Stimulated activated CD8-positive, alpha-beta memory T cell treated with anti-CD3 and anti-CD28 coated beads, Interleukin-7, amount 100 ng/mL, for 48 hours (primary cell): ENCODE data around the gene MICAL1.

Source experiments
- DNase-seq, 2 donors: peaks; one replicate each; pipeline ENCODE4 v3.0.0-alpha.2; 2020; ENCODE audit warnings: low read depth in 1 of 2; ENCODE audit errors: extremely low read depth in 1 of 2

The MICAL1 gene

DNA sequence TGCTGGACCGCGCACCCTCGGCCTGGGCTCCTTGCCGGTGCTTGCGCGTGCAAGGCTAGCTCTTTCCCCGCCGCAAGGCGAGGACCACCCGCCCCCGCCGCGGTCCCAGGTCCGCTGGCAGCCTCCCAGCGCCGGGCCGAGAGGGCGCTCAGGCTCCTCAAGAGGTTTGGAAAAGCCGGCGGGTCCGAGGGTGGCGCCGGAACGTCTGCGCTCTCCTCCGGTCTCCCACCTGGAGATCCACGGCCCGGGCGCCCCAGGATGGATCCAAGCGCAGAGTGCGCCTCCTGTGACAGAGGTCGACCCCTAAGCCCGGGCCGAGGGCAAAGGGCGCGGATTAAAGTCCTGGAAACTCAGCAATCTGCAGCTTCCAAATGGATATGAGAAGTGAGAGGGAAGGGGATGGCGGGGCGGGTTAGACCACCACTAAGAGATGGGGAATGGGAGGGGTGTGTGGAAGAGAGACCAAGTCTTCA lies 575 bp upstream of the MICAL1 start:
- DNase-seq, result no peak

DNA sequence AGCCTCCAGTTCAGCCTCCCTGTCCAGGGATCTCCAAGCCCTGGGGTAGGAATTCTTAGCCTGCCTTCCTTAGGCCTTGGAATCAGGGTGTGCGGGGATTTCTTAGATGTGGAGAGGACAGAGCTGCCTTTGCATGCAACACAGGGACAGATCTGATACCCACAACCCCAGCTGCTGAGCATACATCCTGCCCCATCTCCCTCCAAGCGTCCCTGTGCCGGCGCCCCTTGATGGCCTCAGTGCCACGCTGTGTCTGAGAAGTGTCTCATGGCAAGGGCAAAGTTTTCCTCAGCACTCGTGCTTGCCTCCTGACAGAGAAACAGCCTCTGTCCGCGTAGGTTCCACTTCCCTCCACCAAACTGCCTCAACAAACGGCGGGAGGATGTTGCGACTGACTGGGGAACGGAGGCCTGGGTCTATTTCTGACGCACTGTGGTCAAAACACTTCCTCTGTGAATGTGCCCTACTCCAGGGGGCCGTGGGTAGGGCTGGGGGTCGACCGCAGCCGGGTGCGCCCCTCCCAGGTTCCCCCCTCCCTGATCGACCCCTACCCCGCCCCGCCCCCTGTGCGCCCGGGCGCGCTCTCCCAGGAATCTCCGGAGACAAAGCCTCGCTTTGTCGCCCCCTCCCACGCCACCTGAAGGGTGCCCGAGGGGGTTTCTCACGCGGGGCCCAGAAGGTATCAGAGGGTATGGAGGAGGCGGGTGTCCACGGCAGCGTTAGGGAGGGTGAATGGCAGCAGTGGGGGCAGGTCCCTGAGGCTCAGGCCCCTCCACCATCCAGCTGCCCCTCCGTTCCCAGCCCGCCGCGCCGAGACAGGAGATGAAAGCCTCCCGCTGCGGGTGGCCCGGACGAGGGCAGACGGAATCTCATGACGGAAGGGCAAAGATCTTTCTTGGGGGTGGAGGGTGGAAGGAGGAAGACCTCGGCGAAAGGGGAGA lies 806 bp downstream of the MICAL1 start:
- DNase-seq, result peak in 1 of 2 donors; percentile 48

DNA sequence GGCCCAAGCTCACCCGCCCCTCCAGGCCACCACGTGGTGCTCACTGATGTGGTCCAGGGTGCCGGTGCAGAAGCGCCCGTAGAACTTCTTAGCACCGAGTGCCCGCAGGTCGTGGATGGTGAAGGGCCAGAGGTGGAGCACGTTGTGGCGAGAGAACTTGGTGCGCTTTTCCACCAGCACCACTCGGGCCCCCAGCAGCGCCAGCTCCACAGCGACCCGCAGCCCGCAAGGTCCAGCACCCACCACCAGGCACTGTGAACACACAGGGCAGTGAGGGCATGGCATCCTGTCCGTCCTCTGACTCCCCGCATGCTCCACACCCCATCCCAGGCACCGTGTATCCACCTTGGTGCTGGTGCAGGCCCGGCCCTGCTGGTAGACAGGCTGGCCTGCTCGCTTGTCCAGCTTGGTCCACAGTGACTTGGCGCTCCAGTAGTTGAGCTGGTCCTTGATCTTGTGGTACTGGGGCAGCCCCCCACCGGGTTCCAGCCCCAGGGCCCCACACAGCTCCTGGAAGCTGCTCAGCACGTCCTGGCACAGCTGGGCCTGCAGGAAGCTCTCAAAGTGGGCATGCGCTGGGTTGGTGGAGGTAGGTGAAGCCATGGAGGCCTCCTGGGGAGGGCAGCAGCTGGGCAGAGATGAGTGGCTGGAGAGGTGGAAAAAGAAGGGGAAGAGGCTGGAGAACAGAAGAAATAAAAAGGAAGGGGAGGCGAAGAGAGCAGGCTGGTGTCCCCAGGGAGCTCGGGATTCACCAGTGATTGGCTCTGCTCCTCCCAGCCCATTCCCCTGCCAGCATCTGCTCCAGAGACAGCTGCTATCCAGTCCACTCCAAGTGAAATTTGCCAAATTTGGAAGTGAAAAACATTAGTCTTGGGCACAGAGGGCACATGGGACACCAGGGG lies 1.7 kb downstream of the MICAL1 start:
- DNase-seq, result no peak

GRCh38 chr6:109453156-109453555 lies 2.4 kb downstream of the MICAL1 start:
- no peak for DNase-seq

DNA sequence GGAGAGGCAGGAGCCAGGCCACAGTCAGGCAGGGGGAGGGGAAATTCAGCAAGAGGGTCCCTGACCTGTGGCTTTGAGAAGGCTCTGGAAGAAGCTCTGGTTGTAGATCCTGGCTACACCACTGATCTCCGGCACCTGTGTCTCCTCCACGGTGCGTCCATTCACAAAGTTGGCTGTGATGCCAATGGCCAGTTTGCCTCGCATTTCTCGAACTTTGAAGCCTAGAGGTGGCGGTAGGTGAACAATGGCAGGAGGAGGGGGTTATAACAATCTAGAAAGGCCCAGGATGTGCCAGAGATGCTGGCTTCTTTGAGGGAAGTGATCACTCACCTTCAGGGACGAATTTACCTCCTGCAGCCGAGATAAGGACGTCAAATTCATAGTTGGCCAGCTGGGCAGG lies 3.4 kb downstream of the MICAL1 start:
- DNase-seq, result no peak

- DNase-seq, result no peak
These were observed 4.2 kb downstream of the MICAL1 start for GRCh38 chr6:109451376-109451775.

GRCh38 chr6:109450801-109451200 lies 4.8 kb downstream of the MICAL1 start:
- no peak for DNase-seq

DNA sequence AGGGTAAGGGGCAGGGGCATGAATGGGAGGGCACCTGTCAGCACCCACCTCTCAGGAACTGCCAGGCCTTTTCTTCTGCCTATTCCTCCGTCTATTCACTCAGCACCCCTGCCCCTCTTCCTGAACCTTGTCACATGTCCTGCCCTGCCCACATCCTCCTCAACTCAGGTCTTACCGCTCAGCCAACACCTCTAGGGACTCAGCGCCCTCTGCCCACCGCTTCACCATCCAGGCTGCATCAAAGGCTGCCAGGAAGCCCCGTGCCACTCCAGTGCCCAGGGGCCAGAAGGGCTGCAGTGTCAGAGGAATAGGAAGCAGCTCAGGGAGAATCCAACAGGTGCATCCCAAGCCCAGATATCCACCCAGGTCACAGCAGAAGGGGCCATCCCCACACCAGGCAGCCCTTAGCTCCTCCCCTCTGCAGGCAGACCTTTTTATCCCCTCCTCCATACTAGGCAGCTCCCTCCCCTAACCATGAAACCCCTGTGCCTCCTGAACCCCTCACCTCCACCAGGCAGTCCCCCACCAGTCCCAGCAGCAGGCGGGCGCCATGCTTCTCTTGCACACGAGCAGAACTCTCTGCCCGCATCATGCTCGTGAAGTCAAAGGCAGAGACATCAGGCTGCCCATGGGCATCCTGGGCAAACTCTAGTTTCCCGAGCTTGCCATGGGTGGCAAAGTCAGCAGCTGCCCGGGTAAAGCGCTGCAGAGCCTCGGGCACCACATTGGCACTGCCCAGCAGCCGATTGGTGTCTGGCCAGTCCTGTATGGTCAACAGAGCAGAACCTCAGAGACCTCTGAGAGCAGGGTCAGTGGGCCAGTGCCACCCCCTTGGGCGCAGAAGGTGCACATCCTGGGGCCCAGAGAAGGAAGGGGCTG lies 5.5 kb downstream of the MICAL1 start:
- no peak for DNase-seq

DNA sequence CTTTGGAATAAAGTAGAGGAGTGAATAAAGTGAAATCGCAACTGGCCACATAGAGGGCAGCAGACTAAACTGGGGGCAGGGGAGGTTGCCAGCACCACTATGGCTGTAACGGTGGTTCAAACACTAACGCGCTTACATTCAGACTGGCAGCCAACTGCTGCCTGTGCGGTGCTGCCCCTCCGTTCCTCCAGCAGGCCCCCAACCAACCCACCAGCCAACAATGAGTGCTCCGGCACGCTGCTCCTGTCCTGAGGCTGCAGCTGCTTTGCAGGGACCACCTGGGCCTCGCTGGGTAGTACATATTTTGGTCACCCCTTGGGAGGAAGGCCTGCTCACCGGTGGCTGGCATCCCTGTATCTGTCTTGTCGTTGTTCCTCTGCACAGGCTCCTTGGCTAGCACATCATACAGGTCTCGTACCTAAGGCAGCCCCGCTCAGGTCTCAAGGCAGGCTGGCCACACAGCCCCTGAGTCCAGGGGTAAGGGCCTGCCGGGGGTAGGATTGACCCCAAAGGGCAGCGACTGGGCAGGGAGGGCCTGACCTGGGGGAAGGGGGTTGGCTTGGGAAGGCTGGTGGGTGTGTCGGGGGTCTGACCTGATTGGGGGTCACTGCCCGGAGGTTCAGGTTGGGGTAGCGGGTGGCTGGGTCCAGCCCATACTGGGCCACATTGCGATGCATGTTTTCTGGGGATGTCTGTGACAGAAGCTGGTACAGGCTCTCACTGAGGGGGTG lies 6.3 kb downstream of the MICAL1 start:
- no peak for DNase-seq

- no peak for DNase-seq
These were observed 7.0 kb downstream of the MICAL1 start for GRCh38 chr6:109448615-109449014.

DNA sequence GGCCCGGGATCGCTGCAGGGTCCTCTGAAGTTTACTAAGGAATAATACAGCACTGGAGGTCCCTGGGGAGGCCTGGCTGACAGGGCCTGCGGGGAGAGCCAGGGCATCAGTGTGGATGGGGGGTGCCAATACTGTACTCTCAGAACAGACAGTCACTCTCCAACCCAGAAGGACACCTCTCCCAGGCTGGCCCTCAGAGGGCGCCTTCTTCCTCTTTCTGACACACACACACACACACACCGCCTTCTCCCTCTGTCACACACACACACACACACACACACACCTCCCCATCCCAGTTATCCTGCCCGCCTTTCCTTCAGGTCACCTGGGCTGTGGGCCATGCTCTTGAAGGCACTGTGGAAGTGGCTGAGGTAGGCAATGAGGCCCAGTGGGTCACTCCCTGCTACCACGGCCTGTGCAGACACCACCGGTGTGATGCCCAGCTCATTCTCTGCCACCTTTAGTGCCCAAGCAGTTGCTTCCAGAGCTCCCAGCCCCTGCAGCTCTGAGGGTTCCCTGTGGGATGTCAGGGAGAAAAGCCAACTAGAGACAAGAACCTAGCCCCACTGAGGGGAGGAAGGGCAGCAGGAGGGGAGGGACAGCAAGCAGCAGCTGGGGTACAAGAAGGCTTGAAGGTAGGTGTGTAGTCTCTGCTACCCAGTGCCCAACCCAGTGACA lies 7.6 kb downstream of the MICAL1 start:
- no peak for DNase-seq

GRCh38 chr6:109447087-109447486 lies 8.5 kb downstream of the MICAL1 start:
- DNase-seq, result no peak

DNA sequence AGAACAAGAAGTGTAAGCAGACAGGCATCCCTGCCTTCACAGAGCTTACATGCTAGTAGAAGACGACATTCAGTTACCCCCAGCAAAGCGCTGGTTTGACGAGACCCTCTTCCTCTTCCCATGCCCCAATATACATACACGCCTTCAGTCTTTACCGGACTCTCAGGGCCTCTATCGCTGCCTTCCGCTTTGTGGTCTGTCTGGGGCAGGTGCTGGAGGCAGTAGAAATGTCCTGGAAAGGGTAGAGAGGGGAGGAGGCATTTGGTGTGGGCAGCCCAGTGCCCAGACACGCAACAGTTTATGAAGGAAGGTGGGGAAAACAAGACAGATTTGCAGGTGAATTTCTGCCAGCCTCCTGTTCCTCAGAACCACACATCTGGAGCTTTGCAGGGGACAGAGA lies 9.0 kb downstream of the MICAL1 start:
- no peak for DNase-seq

DNA sequence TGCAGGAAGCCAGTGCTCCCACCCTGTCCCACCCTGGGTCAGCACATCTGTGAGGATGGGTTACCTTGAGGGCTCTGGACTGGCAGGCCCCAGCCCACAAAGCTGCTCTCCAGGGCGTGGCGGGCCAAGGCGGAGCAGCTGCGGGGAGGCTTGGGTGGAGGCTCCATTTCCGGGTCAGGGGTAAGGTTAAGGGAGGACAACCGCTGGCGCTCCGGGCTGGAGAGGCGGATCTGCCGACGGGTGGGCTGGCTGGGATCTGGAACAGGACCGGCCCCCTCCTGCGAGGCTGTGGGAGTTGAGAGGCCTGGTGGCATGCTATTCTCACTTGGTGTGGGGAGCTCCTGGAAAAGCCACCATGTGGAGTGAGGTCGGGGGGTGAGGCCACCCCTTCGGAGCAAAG lies 9.5 kb downstream of the MICAL1 start:
- DNase-seq, result no peak

GRCh38 chr6:109445382-109445781 lies 10.2 kb downstream of the MICAL1 start:
- DNase-seq, result no peak

DNA sequence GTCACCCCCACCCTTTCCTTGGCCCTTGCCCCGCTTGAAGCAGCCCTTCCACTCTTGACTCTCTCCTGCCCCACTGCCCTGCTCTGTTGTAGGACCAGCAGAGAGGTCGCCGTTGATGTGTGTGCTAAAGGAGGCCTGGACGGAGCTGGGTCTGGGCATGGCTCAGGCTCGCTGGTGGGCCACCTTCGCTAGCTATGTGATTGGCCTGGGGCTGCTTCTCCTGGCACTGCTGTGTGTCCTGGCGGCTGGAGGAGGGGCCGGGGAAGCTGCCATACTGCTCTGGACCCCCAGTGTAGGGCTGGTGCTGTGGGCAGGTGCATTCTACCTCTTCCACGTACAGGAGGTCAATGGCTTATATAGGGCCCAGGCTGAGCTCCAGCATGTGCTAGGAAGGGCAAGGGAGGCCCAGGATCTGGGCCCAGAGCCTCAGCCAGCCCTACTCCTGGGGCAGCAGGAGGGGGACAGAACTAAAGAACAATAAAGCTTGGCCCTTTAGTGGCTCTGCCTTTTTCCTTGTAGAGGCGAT lies 12.1 kb downstream of the MICAL1 start:
- no peak for DNase-seq

GRCh38 chr6:109442393-109442924 lies 13.1 kb downstream of the MICAL1 start:
- no peak for DNase-seq

DNA sequence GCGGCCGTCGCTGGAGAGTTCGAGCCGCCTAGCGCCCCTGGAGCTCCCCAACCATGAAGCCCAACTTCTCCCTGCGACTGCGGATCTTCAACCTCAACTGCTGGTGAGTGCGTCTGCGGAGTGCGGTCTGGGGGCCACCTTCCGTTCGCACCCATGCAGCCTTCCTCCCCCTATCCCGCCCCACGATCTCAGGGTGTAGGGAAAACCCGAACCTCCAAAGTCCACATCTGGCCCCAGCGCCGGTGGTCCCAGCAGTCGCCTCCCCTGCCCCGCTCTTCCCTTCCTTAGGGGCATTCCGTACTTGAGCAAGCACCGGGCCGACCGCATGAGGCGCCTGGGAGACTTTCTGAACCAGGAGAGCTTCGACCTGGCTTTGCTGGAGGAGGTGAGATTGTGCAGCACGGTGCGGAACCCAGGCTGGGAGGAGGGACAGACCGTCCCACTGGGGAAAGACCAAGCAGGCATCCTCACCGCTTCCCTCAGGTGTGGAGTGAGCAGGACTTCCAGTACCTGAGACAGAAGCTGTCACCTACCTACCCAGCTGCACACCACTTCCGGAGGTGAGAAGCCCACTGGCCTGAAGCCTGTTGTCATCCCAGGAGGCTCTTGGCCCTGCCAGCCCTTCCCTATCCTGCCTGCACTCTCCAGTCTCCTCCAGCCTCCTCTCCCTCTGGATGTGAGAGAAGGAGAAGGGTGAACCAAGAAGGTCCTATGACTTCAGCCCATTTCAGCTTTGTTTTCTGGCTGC lies 14.3 kb downstream of the MICAL1 start:
- no peak for DNase-seq
